ENCODE data around the gene TAF7. TPM values are rescaled to one million over a fixed set of nuclear protein-coding genes. Genes with fewer than 3 reads are reported as not detected.
A peak's percentile ranks its signal among the peaks of the same experiment; 100 is the strongest.
"Not testable (repeated sequence)": the region's sequence is repeated elsewhere in the genome, so short reads cannot be mapped to it uniquely, and the experiment has no call there.

TAF7 gene
- total RNA-seq, 2 experiments from 2014 or later, result 57.0 to 57.9 TPM

DNA sequence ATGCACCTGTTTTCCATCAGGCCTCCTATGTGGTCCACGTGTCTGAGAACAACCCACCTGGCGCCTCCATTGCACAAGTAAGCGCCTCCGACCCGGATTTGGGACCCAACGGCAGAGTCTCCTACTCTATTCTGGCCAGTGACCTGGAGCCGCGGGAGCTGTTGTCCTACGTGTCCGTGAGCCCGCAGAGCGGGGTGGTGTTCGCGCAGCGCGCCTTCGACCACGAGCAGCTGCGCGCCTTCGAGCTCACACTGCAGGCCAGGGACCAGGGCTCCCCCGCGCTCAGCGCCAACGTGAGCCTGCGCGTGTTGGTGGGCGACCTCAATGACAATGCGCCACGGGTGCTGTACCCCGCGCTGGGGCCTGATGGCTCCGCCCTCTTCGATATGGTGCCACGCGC lies 31.0 kb upstream of the TAF7 start:
- intact Hi-C loops (cut with micrococcal nuclease), result no loop called here
- H3K9me3 Mint-ChIP-seq, result peaks cover 21% of the 10 kb centered on the region
- H3K4me1 Mint-ChIP-seq (ENCODE audit: low read depth), result no peaks in the 10 kb centered on the region
- DNase-seq, result no peak
- H3K27ac Mint-ChIP-seq, result no peak overlapping the region
- CTCF ChIA-PET, result interaction anchor here (0.7 kb wide), 1 partner anchor 161 kb away, joined by 3 read pairs; no protein-coding TSS in a partner anchor
- peaks cover 58% of the 10 kb centered on the region for H3K27me3 Mint-ChIP-seq (ENCODE audit: low read depth)
- no peak overlapping the region for H3K4me3 Mint-ChIP-seq
- peaks cover 13% of the 10 kb centered on the region for H3K36me3 Mint-ChIP-seq (ENCODE audit: low read depth)

GRCh38 chr5:141349917-141350619 lies 29.5 kb upstream of the TAF7 start, which contains the start of gene PCDHGB1:
Gene PCDHGB1, plus strand, starts transcription at chr5:141350099. Its CDS starts 162 bp downstream, at chr5:141350261.
- H3K9me3 Mint-ChIP-seq, result peaks cover 25% of the 10 kb centered on the region
- no peak within 1 kb of the TSS for H3K27ac Mint-ChIP-seq
- CTCF ChIA-PET, result interaction anchor here (0.6 to 1.5 kb wide), 7 partner anchors 14 to 1780 kb away, joined by 3 to 5 read pairs (median 3); partner anchors contain the start of gene PCDHGA5
- peak; percentile 56 for DNase-seq
- intact Hi-C loops (cut with micrococcal nuclease), result no loop called here
- H3K36me3 Mint-ChIP-seq (ENCODE audit: low read depth), result peaks cover 15% of the 10 kb centered on the region
- peaks cover 54% of the 10 kb centered on the region for H3K27me3 Mint-ChIP-seq (ENCODE audit: low read depth)
- no peak within 1 kb of the TSS for H3K4me3 Mint-ChIP-seq
- H3K4me1 Mint-ChIP-seq (ENCODE audit: low read depth), result no peaks in the 10 kb centered on the region

DNA sequence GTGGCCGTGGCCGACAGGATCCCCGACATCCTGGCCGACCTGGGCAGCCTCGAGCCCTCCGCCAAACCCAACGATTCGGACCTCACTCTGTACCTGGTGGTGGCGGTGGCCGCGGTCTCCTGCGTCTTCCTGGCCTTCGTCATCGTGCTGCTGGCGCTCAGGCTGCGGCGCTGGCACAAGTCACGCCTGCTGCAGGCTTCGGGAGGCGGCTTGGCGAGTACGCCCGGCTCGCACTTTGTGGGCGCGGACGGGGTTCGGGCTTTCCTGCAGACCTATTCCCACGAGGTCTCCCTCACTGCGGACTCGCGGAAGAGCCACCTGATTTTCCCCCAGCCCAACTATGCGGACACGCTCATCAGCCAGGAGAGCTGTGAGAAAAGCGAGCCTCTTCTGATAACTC lies 25.4 kb upstream of the TAF7 start:
- DNase-seq; H3K4me3 Mint-ChIP-seq; intact Hi-C loops (cut with micrococcal nuclease); H3K27ac Mint-ChIP-seq; CTCF ChIA-PET; H3K4me1 Mint-ChIP-seq (ENCODE audit: low read depth): not testable (repeated sequence)
- H3K27me3 Mint-ChIP-seq (ENCODE audit: low read depth), result peaks cover 60% of the 10 kb centered on the region
- peaks cover 21% of the 10 kb centered on the region for H3K9me3 Mint-ChIP-seq
- peaks cover 11% of the 10 kb centered on the region for H3K36me3 Mint-ChIP-seq (ENCODE audit: low read depth)

DNA sequence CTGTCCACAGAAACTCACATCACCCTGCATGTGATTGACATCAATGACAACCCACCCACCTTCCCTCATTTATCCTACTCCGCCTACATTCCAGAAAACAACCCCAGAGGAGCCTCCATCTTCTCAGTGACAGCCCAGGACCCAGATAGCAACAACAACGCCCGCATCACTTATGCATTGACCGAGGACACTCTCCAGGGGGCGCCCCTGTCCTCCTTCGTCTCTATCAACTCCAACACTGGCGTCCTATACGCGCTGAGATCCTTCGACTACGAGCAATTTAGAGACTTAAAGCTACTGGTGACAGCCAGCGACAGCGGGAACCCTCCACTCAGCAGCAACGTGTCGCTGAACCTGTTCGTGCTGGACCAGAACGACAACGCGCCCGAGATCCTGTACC lies 24.7 kb upstream of the TAF7 start:
- peaks cover 54% of the 10 kb centered on the region for H3K27me3 Mint-ChIP-seq (ENCODE audit: low read depth)
- no peak for DNase-seq
- H3K9me3 Mint-ChIP-seq, result peaks cover 20% of the 10 kb centered on the region
- H3K4me1 Mint-ChIP-seq (ENCODE audit: low read depth), result no peaks in the 10 kb centered on the region
- no peak overlapping the region for H3K4me3 Mint-ChIP-seq
- intact Hi-C loops (cut with micrococcal nuclease), result no loop called here
- H3K36me3 Mint-ChIP-seq (ENCODE audit: low read depth), result peaks cover 12% of the 10 kb centered on the region
- CTCF ChIA-PET, result no interaction called here
- H3K27ac Mint-ChIP-seq, result no peak overlapping the region

- no peaks in the 10 kb centered on the region for H3K4me1 Mint-ChIP-seq (ENCODE audit: low read depth)
- intact Hi-C loops (cut with micrococcal nuclease), result loop anchor here (2.0 kb wide), 1 partner anchor 23 kb away; the partner anchor contains the start of gene TAF7
- H3K4me3 Mint-ChIP-seq, result peak overlapping the region; percentile 11
Observed at GRCh38 chr5:141343953-141344463, 23.4 kb upstream of the TAF7 start.

DNA sequence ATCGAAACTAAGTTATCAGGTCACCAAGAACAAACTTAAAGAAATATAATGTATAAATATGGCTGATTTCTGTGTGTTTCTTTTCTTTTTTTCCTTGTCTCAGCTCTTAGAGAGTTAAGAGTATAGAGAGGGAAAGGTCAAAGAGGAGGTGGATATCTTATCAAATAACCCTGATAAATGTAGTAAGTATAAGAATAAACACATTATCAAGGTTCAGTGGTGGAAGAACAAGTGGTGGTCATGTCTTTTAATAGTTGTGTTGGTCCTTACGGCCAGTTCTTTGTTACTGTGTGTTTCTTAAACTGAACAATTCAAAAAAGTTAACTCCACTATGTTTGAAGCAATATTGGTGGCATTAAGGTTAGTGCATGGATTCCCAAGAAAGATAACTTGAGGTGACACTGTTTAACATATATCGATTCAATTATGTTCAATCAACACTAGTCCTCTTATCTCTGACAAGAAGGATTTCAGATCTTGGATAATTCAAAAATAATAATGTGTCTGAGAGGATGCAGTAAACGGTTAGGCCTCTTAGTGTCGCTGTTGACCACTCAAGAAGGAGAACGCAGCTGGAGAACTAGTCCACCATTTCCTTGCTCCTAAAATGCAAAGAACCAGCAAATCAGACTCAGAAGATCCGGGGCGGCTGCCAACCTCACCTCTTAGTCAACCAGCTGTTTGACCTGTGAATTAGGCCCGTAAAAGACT lies 22.8 kb upstream of the TAF7 start, which contains the start of gene PCDHGA3:
PCDHGA3 (plus strand) TSS at position 588 of the 711 bp plus-strand sequence. CDS start 205 bp downstream, outside the sequence.
- Mint-ChIP-seq H3K27me3 (ENCODE audit: low read depth) (peaks cover 56% of the 10 kb centered on the region), H3K27ac (no peak within 1 kb of the TSS), H3K4me1 (ENCODE audit: low read depth) (no peaks in the 10 kb centered on the region), H3K9me3 (peaks cover 26% of the 10 kb centered on the region), H3K4me3 (peak within 1 kb of the TSS; percentile 11), H3K36me3 (ENCODE audit: low read depth) (peaks cover 17% of the 10 kb centered on the region)
- CTCF ChIA-PET, result interaction anchor here (1.3 to 1.9 kb wide), 3 partner anchors 12 to 22 kb away, joined by 3 to 4 read pairs (median 4); partner anchors contain the start of genes PCDHGA4 and TAF7
- DNase-seq, result peak; percentile 38
- intact Hi-C loops (cut with micrococcal nuclease), result loop anchor here (2.0 kb wide), 1 partner anchor 23 kb away; the partner anchor contains the start of gene TAF7

More at GRCh38 chr5:141343953-141344463, 23.4 kb upstream of the TAF7 start:
- H3K9me3 Mint-ChIP-seq, result peaks cover 23% of the 10 kb centered on the region
- H3K36me3 Mint-ChIP-seq (ENCODE audit: low read depth), result peaks cover 14% of the 10 kb centered on the region
- no peak for DNase-seq
- CTCF ChIA-PET, result interaction anchor here (0.9 to 1.5 kb wide), 3 partner anchors 11 to 222 kb away, joined by 3 to 4 read pairs (median 3); partner anchors contain the start of gene PCDHGA4
- no peak overlapping the region for H3K27ac Mint-ChIP-seq
- H3K27me3 Mint-ChIP-seq (ENCODE audit: low read depth), result peaks cover 56% of the 10 kb centered on the region

DNA sequence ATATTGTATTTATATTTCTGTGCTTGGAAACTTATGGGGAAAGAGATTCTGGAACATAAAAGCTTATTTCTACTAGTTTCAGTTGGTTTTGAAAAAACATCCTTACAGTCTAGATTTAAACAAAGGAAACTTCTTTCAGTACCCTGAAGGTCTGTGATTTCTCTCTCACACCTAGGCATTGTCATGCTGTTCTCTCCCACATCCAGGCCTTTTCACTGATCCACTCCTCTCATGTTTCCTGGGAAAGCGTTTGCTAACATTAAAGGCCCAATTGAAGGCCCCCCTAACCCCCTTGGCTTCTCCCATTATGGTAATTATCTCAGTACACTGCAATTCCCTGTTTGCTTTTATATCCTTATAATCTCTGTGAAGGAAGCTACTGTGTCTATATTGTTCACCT lies 22.2 kb upstream of the TAF7 start:
- Mint-ChIP-seq H3K9me3 (peaks cover 32% of the 10 kb centered on the region), H3K4me3 (no peak overlapping the region), H3K36me3 (ENCODE audit: low read depth) (peaks cover 23% of the 10 kb centered on the region), H3K27me3 (ENCODE audit: low read depth) (peaks cover 62% of the 10 kb centered on the region), H3K4me1 (ENCODE audit: low read depth) (no peaks in the 10 kb centered on the region), H3K27ac (no peak overlapping the region)
- no peak for DNase-seq
- intact Hi-C loops (cut with micrococcal nuclease), result loop anchor here (2.0 kb wide), 1 partner anchor 22 kb away; the partner anchor contains the start of gene TAF7
- CTCF ChIA-PET, result interaction anchor here (0.8 to 1.9 kb wide), 2 partner anchors 22 to 49 kb away, joined by 3 to 4 read pairs; partner anchors contain the start of gene TAF7

DNA sequence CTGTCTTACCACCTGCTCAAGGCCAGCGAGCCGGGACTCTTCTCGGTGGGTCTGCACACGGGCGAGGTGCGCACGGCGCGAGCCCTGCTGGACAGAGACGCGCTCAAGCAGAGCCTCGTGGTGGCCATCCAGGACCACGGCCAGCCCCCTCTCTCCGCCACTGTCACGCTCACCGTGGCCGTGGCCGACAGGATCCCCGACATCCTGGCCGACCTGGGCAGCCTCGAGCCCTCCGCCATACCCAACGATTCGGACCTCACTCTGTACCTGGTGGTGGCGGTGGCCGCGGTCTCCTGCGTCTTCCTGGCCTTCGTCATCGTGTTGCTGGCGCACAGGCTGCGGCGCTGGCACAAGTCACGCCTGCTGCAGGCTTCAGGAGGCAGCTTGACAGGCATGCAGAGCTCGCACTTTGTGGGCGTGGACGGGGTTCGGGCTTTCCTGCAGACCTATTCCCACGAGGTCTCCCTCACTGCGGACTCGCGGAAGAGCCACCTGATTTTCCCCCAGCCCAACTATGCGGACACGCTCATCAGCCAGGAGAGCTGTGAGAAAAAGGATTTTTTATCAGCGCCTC lies 20.3 kb upstream of the TAF7 start:
- H3K4me3 Mint-ChIP-seq; DNase-seq; CTCF ChIA-PET; intact Hi-C loops (cut with micrococcal nuclease); H3K4me1 Mint-ChIP-seq (ENCODE audit: low read depth); H3K27ac Mint-ChIP-seq: not testable (repeated sequence)
- peaks cover 27% of the 10 kb centered on the region for H3K36me3 Mint-ChIP-seq (ENCODE audit: low read depth)
- peaks cover 61% of the 10 kb centered on the region for H3K27me3 Mint-ChIP-seq (ENCODE audit: low read depth)
- H3K9me3 Mint-ChIP-seq, result peaks cover 31% of the 10 kb centered on the region

- CTCF ChIA-PET, result interaction anchor here (0.6 to 1.8 kb wide), 5 partner anchors 8 to 64 kb away, joined by 3 to 7 read pairs (median 3); partner anchors contain the start of genes PCDHGA9 and TAF7
- Mint-ChIP-seq H3K27me3 (ENCODE audit: low read depth) (peaks cover 61% of the 10 kb centered on the region), H3K4me3 (no peak within 1 kb of the TSS), H3K9me3 (peaks cover 30% of the 10 kb centered on the region), H3K4me1 (ENCODE audit: low read depth) (no peaks in the 10 kb centered on the region), H3K27ac (no peak within 1 kb of the TSS), H3K36me3 (ENCODE audit: low read depth) (peaks cover 23% of the 10 kb centered on the region)
- DNase-seq, result peak; percentile 14
- intact Hi-C loops (cut with micrococcal nuclease), result no loop called here
Observed at GRCh38 chr5:141338538-141339306, 18.1 kb upstream of the TAF7 start, which contains the start of gene PCDHGA2. Gene PCDHGA2, plus strand, starts transcription at chr5:141338760.

DNA sequence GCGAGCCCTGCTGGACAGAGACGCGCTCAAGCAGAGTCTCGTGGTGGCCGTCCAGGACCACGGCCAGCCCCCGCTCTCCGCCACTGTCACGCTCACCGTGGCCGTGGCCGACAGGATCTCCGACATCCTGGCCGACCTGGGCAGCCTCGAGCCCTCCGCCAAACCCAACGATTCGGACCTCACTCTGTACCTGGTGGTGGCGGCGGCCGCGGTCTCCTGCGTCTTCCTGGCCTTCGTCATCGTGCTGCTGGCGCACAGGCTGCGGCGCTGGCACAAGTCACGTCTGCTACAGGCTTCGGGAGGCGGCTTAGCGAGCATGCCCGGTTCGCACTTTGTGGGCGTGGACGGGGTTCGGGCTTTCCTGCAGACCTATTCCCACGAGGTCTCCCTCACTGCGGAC lies 12.0 kb upstream of the TAF7 start:
- CTCF ChIA-PET; intact Hi-C loops (cut with micrococcal nuclease); H3K4me3 Mint-ChIP-seq; H3K27ac Mint-ChIP-seq; H3K4me1 Mint-ChIP-seq (ENCODE audit: low read depth); DNase-seq: not testable (repeated sequence)
- H3K27me3 Mint-ChIP-seq (ENCODE audit: low read depth), result peaks cover 56% of the 10 kb centered on the region
- peaks cover 23% of the 10 kb centered on the region for H3K36me3 Mint-ChIP-seq (ENCODE audit: low read depth)
- H3K9me3 Mint-ChIP-seq, result peaks cover 33% of the 10 kb centered on the region

Data from activated naive CD4-positive, alpha-beta T cell treated with anti-CD3 and anti-CD28 coated beads for 36 hours (primary cell).